BJ (cell line): Measurements from ENCODE around the gene SORCS3. TPM values are rescaled to one million over a fixed set of nuclear protein-coding genes. Genes with fewer than 3 reads are reported as not detected.

Experiments
- CTCF ChIA-PET: fragments of 350-600 bp; formaldehyde crosslinking; extraction: SDS; loops from one replicate; lab custom pipeline; 2021; ENCODE audit warnings: antibody characterized with exemption, inconsistent platforms; lab: Yijun Ruan, JAX
- POLR2A ChIA-PET: fragments of 300-600 bp; sonication (Branson Sonifier 250); formaldehyde crosslinking; extraction: SDS; loops from one replicate; lab custom pipeline; 2021; ENCODE audit warnings: antibody characterized with exemption; lab: Charles Lee
- DNase-seq: peaks from one replicate; pipeline ENCODE4 v3.0.0-alpha.2; 2011; ENCODE audit warnings: low read depth
- H3K27me3 ChIP-seq: 2 replicates; pipeline ENCODE4 v1.6.0; 2011; ENCODE audit warnings: low read length; ENCODE audit not compliant: control insufficient read depth, insufficient read depth
- H3K36me3 ChIP-seq: 2 replicates; pipeline ENCODE4 v1.5.1; 2011; ENCODE audit warnings: low read length; ENCODE audit not compliant: control insufficient read depth, insufficient read depth
- H3K4me3 ChIP-seq: 2 replicates; pipeline ENCODE4 v1.5.1; 2011; ENCODE audit warnings: low read depth, mild to moderate bottlenecking, control low read depth, low read length
- polyA plus RNA-seq: library from polyadenylated mRNA; depleted of rRNA; stranded (reverse); fragments of >200 nt; gene quantifications from 2 replicates; pipeline ENCODE4 v1.2.3, GENCODE V29; 2011
- TF ChIP-seq, protein P1 (sequence below): IDR thresholded peaks from 2 replicates; pipeline ENCODE4 v1.5.1; 2011; ENCODE audit warnings: low read depth, mild to moderate bottlenecking, control low read depth, inconsistent platforms, low read length, moderate library complexity; ENCODE audit not compliant: insufficient read depth

SORCS3 gene
- polyA plus RNA-seq, 1 experiment, result not detected

- no peak overlapping the region for H3K4me3 ChIP-seq
- POLR2A ChIA-PET, result no interaction called here
- TF ChIP-seq, protein P1, sequence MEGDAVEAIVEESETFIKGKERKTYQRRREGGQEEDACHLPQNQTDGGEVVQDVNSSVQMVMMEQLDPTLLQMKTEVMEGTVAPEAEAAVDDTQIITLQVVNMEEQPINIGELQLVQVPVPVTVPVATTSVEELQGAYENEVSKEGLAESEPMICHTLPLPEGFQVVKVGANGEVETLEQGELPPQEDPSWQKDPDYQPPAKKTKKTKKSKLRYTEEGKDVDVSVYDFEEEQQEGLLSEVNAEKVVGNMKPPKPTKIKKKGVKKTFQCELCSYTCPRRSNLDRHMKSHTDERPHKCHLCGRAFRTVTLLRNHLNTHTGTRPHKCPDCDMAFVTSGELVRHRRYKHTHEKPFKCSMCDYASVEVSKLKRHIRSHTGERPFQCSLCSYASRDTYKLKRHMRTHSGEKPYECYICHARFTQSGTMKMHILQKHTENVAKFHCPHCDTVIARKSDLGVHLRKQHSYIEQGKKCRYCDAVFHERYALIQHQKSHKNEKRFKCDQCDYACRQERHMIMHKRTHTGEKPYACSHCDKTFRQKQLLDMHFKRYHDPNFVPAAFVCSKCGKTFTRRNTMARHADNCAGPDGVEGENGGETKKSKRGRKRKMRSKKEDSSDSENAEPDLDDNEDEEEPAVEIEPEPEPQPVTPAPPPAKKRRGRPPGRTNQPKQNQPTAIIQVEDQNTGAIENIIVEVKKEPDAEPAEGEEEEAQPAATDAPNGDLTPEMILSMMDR, result no peak
- no peaks in the 10 kb centered on the region for H3K36me3 ChIP-seq
- CTCF ChIA-PET, result no interaction called here
- peaks cover 34% of the 10 kb centered on the region for H3K27me3 ChIP-seq
- no peak for DNase-seq
These were observed 2.2 kb downstream of the SORCS3 start for GRCh38 chr10:104643303-104643663.

DNA sequence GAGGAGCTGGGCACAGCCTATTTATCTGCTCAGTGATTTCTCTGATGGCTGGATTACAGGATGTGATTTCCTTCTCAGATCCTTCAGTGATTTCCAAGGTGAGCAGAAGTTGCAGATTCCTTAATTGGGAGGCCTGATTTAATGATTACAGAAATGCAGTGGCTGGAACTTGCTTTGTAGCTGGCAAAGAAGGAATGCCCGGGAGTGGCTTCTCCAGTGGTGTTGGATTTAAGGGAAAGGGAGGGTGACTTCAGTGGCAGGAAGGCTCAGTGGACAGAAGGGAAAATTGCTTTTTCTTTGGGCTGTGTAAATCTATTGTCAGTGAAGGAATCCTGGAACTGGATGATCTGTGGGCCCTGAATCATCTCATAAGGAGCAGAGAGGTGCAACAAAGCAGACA lies 5.1 kb downstream of the SORCS3 start:
- ChIA-PET POLR2A (no interaction called here), CTCF (no interaction called here)
- H3K36me3 ChIP-seq, result no peaks in the 10 kb centered on the region
- DNase-seq, result no peak
- peaks cover 16% of the 10 kb centered on the region for H3K27me3 ChIP-seq
- H3K4me3 ChIP-seq, result no peak overlapping the region
- TF ChIP-seq, protein P1, result no peak

DNA sequence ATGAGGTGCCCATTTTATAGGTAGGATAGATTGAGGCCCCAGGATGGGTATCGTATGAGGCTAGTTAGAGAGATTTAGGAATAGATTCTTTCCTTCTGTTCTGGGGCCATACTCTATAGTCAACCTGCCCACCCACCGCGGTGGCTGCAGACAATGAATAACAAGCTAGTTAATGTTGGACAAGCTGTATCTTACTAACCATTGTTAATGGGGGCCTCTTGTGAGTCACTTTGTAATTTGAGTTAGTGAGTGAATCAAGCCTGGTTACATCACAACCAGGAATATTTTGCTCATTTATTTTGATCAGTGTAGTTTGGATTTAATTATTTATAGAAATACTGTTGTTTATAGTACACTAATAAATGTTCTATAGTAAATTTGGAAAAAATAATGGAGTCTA lies 7.3 kb downstream of the SORCS3 start:
- ChIA-PET POLR2A (no interaction called here), CTCF (interaction anchor here (1.0 kb wide), 1 partner anchor 13 kb away, joined by 3 read pairs; no protein-coding TSS in a partner anchor)
- TF ChIP-seq, protein P1, result no peak
- DNase-seq, result no peak
- H3K4me3 ChIP-seq, result no peak overlapping the region
- peaks cover 2% of the 10 kb centered on the region; the same call in 1 of the 2 replicates for H3K27me3 ChIP-seq
- H3K36me3 ChIP-seq, result no peaks in the 10 kb centered on the region

GRCh38 chr10:104650072-104650471 lies 9.0 kb downstream of the SORCS3 start:
- H3K36me3 ChIP-seq, result no peaks in the 10 kb centered on the region
- ChIA-PET CTCF (interaction anchor here (0.8 to 1.2 kb wide), 2 partner anchors 12 to 243 kb away, joined by 3 to 5 read pairs; no protein-coding TSS in a partner anchor), POLR2A (no interaction called here)
- TF ChIP-seq, protein P1, result no peak
- no peaks in the 10 kb centered on the region for H3K27me3 ChIP-seq
- DNase-seq, result no peak
- no peak overlapping the region for H3K4me3 ChIP-seq

- ChIA-PET POLR2A (no interaction called here), CTCF (interaction anchor here (1.1 kb wide), 1 partner anchor 70 kb away, joined by 3 read pairs; no protein-coding TSS in a partner anchor)
- TF ChIP-seq, protein P1, result no peak
- Histone ChIP-seq H3K27me3 (no peaks in the 10 kb centered on the region), H3K36me3 (no peaks in the 10 kb centered on the region), H3K4me3 (no peak overlapping the region)
- no peak for DNase-seq
These were observed 9.7 kb downstream of the SORCS3 start for GRCh38 chr10:104650635-104651331.
